Glomerular endothelial cell (primary cell): Measurements from ENCODE around the gene MAPKAP1. TPM values are rescaled to one million over a fixed set of nuclear protein-coding genes. Genes with fewer than 3 reads are reported as not detected.
"Not testable (repeated sequence)": the region's sequence is repeated elsewhere in the genome, so short reads cannot be mapped to it uniquely, and the experiment has no call there.

ENCODE experiments used
- DNase-seq: peaks from one replicate; pipeline ENCODE4 v3.0.0-alpha.2; 2011; ENCODE audit warnings: low read depth, low spot score; ENCODE audit errors: extremely low read depth
- total RNA-seq: library from RNA; depleted of rRNA; stranded (reverse); fragments of >200 nt; gene quantifications from 2 replicates; pipeline ENCODE4 v1.2.3, GENCODE V29; 2015

The MAPKAP1 gene
- total RNA-seq, 1 donor from 2014 or later = 84.3 TPM

DNA sequence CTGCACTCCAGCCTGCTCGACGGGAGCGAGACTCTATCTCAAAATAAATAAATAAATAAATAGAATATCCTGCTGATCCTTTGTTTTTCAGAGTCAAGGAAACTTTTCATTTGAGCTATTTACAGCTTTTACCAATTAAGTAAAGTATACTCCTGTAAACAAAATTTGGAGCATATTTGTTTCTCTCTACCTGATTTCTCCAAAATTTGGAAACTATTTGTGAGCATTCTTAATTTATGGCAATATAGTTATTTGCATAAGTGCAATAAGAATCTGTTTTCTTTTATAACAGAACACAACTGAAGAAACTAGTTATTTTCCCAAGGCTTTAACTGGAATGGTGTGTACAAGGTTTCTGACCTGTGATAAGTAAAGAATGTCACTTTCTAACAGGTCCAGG is 135.2 kb downstream of the MAPKAP1 start:
- DNase-seq = not testable (repeated sequence)

DNA sequence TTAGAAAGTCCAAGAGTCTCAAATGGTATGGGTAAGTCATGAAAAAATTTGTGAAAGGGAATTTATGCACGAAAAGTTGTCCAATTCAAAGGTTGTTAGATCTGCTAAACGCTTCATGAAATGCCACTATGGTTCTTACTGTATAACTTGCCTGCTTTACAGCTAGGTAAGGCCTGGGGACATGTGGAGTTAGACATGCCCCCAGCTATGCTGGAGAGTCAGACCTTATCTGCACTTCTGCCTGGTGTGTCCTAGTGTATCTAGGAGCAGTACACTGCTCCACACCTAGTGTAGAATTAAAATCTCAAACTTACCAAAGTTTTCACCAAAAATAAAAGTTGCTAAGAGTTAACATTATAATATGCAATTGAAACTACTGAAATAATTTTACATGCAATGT is 136.8 kb downstream of the MAPKAP1 start:
- DNase-seq = no peak

DNA sequence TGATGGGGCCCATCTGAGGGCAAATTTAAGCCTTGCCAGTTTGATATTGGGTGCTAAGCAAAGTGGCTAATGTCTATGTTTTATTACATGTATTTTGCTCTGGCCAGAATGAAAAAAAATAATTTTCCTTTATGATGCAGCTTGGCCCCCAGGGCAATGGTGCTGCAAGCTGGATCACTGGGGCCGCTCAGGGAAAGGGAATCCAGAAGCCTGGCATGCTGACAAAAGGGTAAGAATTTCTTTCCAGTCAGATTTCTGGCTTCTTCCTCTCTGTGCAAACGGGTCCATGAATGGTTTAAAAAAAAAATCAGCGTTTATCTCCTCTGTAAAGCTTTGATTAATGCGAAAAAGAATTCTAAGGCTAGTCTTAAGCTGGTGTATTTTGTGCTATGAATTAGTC is 138.4 kb downstream of the MAPKAP1 start:
- no peak for DNase-seq

DNA sequence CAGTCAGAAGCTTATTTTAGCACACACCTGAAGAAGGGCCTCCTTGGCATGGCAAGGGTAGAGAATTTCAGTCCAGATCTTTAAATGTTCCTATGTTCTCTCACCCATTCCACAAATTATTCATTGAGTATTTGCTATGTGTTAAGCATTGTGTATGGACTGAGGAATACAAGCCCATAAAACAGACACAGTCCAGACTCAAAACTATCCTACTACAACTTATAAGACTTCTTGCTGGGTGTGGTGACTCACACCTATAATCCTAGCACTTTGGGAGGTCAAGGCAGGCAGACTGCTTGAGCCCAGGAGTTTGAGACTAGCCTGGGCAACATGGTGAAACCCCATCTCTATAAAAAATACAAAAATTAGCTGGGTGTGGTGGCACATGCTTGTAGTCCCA is 141.0 kb downstream of the MAPKAP1 start:
- DNase-seq = not testable (repeated sequence)

DNA sequence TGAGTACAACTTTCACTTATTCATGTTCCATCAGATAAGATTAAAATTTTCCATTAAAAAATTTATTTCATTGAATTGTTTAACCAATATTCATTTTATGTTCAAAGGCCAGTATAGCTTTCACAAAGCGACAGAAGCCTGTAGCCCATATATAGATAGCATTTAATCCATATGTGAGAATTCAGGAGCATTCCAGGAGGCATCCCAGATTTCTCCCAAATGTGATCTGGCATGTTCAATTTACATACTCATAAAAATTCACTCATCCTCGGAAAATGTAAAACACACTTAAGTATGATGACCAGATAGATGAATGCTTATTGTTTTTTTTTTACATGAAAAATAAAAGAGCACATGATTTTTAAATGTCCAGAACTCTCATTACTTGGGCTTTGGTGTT is 141.9 kb downstream of the MAPKAP1 start:
- DNase-seq = no peak

DNA sequence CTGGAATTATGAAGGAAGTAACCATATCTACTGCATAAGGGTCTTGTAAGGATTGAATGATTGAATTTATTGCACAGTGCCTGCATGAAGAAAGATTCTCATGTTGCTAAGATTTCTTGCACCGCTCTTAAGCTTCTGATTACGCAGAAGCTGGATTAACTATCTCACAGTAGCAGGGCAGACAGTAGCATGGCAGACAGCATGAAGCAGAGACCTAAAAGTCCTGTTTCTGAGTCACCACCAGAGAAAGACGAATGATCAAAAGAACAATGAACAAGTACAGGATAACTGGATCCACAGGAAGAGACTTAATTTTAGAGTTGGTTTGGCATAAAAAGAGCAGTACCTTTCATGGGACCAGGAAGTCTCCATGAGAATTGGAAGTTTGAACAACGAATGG is 142.4 kb downstream of the MAPKAP1 start:
- no peak for DNase-seq

DNA sequence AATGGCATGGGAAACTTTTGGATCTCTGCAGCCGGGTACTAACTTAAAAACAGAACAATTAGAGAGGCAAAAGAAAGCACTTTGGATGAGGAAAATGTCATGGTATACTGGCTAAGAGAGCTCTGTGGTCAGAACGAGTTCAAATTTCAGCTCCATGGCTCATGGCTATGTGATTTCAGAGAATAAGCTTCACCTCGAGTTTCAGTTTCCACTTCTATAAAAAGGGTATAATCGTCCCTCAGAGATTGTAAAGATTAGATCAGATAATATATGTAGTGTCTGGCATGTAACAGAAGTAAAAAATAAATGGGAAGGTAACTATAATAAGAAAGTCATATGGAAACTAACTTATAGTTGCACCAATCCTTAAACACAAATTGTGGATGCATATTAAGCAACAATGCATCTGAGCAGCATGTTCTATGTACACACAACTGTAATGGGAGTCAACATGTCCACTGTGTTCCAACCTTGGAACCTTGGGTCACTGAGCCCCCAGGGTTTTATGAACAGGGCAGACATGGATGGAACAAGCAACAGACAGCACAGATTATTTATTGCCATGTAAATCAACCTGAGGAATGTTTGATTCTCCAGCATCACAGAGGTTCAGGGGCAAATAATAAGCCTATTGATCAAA is 145.4 kb downstream of the MAPKAP1 start:
- no peak for DNase-seq

DNA sequence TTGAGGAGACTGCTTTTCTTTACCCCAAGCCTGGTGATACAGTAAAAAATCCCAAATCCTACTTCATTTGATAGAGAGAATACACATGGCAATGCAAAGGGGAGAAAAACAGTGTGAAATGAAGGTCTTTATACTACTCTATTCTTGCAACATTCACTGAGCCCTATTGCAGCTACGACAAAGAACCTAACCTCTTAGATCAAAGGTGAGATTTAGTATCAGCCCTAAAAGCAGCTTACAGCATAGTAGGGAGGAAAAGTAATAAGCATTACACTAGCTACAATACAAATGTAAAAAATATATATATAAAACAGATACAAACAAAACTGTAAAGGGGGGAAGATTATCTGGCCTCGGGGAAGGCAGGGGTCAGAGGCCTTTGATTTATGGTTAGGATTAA is 147.1 kb downstream of the MAPKAP1 start:
- no peak for DNase-seq

DNA sequence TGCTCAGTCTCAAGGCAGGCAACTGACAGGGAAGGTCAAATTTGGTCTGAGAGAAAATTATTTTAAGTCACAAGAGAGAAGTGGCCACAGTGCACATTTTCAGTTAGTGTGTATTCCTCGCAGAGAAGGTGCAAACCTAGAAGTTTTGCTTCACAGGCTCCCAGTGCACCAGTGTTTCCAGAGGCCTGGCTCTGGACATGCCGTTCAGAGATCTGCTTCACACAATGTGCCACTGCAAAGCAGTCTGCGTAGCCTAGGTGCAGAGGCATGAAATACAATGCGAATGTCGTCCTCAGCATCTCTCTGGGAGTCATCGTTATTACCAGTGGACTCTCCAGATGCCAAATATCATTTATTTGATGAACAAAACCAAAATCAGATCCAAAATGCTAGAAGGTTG is 147.8 kb downstream of the MAPKAP1 start:
- DNase-seq = no peak

DNA sequence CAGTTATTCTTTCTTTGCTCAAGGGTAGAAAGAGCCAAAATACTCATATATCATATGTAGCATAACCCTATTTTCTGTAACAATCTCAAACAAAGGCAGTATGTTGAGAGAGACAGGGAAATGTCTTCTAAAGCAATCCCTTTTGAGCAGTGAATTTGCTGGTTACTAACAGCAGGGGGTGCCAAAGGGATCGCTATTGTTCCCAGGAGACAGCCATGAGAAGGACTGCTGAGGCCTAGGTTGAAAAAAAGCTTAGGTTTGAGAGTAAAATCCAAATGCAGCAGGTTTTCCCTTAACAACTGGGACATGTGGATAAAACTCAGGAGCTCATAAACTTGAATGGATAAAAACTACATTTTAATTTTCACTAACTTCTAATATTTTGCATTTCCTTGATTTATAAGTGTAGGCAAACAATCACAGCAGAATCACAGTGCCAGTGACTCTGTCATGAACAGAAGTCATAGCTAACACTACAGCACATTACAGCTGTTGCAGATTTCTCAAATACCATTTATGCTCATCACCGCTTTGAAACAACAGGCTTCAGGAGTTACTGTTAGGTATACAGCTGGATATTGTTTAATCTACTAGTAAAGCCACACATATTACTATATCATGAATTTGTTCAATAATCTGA is 148.4 kb downstream of the MAPKAP1 start:
- DNase-seq = peak; percentile 61

DNA sequence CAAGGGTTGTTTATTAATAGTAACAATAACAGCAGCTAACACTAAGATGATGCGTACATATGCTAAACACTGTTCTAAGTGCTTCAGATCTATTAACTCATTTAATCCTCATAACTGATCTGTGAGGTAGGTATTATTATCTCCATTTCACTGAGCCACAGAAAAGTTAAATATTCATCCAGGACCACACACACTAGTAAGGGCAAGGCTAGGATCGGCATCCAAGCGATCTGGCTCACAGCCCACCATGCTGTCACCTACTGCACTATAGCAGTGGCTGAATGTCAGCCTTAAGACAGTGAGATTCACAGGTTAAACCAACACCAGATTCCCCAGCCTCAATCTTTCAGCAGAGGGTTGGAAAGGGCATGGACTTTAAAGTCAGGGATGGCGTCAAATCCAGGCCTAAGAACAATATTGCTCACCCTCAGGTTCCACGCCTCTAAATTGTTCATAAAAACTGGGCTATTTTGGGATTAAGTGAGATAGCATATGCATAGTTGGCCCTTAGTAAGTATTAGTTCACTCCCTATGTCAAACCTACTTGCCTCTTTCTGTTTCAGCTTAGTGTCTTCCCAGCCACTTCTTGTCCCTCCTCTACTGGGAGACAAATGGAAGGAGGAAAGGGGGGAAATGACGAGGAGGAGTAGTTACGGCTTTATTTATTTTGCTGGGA is 150.8 kb downstream of the MAPKAP1 start:
- DNase-seq = no peak

DNA sequence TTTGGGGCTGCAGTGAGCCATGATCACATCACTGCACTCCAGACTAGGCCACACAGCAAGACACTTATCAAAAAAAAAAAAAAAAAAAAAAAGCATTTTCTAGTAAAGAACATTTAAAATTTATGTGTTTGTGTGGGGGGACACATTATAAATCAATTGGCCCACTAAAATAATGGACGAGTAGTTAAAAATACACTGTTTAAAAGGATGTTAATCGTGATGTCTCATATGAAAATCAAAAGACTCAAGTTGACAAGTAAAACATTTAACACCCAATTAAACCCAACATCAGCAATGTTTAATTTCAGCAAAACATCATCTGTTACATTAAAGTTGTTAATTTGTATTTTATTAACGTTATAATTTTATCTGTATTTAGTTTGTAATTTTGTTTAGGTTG is 152.3 kb downstream of the MAPKAP1 start:
- DNase-seq = no peak

DNA sequence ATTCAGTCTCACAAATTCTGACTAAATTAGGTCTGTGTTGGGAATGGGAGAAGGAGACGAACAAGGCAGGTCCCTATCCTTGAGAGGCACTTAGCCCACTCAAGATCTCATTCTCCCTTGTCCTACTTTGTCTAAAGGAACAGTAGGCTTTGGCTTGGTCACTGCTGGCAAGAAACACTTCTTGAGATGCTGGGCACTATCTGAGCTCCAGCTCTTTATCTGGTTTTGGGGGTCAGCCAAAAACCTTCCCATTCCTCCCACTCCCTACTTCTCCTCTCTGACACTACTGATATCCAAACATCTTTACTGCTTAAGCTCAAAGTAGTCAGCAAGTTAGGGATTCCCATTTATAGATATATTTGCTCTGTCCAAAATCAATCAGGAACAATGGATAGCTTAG is 155.2 kb downstream of the MAPKAP1 start:
- no peak for DNase-seq

DNA sequence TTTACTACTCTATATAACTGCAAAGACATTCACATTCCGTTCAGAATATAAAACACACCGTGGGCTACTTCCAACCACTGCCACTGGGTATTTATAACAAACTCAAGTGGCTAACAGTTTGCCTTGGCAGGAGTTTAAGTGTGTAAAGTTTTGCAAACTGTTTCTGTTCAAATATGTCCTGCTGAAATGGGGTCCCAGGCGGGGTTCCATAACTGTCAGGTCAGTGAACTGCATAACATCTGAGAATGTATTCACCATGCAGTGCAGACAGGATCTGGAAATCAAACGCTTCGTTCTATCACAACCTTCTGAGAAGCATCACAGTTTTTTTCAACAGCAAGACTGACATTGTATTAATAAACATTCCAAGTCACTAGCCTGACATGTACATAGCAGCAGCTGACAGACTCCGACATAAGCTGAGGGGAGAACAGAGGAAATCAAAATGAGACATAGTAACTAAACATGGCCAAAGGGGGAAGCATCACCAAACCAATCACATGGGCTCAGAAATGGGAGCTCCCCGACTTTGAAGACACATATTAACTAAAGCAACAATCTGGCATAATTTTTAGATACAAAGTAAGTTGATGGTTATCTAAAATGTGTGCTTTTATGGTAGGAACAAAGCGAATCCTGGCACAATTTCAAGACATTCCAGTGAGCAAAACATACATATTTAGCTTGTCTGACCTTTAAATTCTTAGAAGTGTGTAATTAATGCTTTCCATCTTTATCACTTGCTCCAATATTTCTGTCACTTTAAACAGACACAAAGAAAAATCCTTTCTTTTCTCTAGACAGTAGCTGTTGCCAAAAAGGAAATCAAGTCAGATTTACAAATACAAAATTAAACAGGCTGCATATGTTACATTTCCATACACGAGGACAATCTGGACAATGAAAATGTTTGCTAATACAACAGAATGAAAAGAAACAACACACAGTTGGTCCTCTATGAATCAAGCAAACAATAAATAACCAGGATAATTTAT is 156.8 kb downstream of the MAPKAP1 start:
- DNase-seq = no peak

DNA sequence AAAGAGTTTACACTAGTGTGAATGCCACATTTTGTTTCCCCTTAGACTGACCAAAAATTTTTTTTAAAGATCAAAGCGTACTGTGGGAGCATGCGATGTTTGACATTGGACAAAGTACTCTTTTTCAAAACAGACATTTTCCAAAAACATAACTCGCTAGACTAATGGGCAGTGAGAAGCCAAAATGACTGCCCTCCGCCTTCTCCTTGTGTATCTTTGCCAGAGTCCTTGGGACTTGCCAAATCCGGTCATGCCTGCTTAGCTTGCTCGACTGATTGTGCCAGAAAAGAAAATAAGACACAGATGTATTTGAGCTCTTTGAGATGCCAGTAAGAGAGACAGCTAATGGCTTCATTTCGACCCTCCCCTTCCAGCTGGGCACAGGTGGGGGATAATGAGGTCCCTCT is 157.5 kb downstream of the MAPKAP1 start:
- DNase-seq = no peak

DNA sequence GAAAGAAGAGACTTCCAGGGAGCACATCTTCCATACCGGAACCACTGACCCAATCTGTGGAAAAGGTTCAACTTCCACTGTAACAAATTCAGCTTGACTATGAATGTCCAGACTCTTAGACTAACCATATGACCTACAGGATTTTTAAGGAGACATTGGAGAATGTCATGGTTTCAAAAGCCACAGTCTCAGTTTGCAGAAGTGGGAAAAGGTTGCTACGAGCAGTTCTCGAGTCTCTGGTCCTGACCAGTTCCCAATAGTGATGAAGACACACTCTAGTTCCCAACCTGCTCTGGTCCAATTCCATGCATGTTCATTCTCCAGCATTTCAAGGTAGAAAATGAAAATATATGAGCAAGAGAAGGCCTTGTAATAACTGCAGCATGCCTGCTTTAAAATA is 158.0 kb downstream of the MAPKAP1 start:
- no peak for DNase-seq

DNA sequence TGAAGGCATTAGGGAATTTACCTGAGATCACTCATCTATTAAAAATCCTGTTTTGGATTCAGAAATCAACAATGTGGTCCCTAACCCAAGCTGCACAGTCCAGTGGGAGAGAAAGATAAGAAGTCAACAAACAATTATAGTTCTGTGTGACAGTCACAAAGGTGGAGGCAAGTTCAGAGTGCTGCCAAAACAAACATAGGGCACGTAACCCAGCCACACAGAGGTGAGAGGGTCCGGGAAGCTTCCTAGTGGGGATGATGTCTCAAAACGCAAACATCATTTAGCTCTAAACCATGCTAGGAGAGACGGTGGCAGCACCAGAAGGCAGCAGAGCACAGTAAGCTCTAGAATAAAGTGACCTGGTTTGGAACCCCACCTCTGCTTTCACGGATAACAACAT is 158.9 kb downstream of the MAPKAP1 start:
- no peak for DNase-seq

DNA sequence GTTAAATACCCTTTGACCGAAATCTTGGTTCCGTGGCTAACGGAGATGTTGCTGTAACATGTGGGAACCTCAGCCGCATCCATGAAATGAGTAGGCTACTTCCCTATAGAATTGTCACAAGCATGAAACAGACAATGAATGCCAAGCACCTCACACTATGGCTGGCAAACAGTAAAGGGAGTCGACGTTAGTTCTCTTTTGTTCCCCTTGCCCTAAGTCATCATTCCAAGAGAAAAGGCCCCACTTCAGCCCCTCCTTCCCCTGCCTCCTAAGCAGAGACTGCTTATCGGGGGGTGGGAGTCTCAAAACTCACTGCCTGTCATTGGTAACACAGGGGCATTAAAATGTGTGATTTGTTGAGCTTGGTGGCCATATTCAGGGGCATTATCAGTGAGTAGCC is 159.6 kb downstream of the MAPKAP1 start:
- DNase-seq = no peak

DNA sequence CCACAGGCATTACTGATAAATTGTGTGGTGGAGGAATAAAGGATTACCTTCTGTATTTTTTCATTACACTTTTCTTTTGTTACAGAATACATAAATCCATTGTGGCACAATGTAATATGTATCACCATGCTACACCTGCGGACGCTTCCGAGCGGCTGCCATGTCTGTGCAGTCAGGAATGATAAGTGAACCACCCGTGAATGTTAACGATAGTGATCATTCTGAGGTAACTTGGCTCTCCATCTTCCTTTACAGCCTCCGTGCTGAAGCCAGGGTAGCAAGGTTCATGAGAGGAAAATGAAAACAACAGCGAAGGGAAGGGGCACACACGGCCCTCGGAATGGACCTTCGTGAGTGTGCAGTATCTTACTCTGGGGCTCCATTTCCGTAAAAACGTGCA is 161.2 kb downstream of the MAPKAP1 start:
- no peak for DNase-seq

DNA sequence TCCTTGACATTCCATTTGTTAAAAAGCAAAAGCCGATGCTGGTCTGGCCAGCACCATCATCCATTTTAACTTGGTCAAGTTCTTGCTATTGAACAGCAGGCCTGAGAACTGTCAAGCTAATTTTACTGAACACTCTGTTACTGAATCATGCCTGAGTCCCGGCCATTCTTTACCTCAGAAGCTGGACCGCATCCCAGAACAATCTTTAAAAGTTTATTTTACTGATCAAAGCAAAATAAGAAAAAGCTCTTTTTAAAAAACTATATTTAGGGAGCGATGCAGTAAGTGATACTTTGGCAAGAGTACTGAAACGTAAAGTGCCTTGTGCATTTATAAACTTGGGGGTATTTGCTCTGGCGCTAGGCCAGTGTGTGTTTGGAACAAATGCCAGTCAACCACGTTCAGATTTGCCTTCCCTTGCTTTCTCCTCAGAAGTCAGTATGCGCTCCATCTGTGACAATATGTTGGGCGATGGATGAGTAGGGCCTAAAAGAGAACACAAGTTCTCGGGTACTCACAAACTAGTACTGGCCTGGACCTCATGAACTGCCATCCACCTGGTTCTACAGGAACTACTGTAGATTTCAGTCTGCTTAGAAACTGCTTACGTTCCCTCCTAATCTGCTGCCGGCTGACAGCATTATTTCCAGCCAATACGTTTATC is 161.9 kb downstream of the MAPKAP1 start:
- no peak for DNase-seq

DNA sequence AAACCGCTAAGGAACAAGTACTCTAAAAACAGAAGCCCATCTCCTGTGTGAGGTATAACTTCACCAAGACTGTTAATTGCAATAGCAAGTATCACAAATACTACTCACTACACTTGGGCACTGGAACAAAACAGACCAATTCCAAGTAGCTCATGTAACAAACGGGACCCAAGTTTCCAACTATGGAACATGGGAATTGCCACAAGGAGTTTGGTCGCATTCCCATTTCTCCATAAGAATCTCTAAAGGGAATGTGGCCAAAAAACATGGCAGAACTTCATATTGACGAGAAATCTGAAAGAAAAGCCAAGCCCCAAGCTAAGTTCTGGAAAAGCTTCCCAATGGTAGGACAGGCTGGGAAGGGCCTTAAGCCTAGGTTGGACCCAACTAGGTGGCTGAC is 162.5 kb downstream of the MAPKAP1 start:
- no peak for DNase-seq
